Measurements from ENCODE around the gene SCYGR3. TPM values are rescaled to one million over a fixed set of nuclear protein-coding genes. Genes with fewer than 3 reads are reported as not detected.

Gene SCYGR3
- not detected for total RNA-seq

- WGBS, 10 experiments = 100% methylated on average over 1 of the region's 4 CpGs; no CpG with 5 or more reads in 7 of the 10 experiments
- in situ Hi-C loops (cut with MboI; ENCODE audit: low pct_unique_long_range_greater_than_20kb in 2 of 9, low sequenced_read_pairs in 9 of 9, unreplicated experiment in 9 of 9) = no loop called here
Observed at GRCh38 chr2:227614740-227615139, at the start of gene SCYGR3. SCYGR3 (minus strand) TSS chr2:227614840; CDS start chr2:227614840, 0 bp downstream.

GRCh38 chr2:227661827-227662226 is 47.2 kb upstream of the SCYGR3 start:
- WGBS, 10 experiments = 0 to 100% (median 68%) methylated on average over 2 to 3 of the region's 3 CpGs; no CpG with 5 or more reads in 2 of the 10 experiments

More at GRCh38 chr2:227614740-227615139, at the start of gene SCYGR3:
- Histone ChIP-seq H3K27ac (no peak within 1 kb of the TSS), H3K4me1 (replicated peaks in 1 of 2) (peaks cover 0 to 2% of the 10 kb centered on the region in 2 donors), H3K4me3 (no peak within 1 kb of the TSS)
- ATAC-seq (replicated peaks in 6 of 8) = no peak

GRCh38 chr2:227661025-227661649 is 46.5 kb upstream of the SCYGR3 start:
- WGBS, 10 experiments = 0 to 80% (median 17%) methylated on average over 1 to 7 of the region's 7 CpGs; no CpG with 5 or more reads in 2 of the 10 experiments
- Histone ChIP-seq H3K27ac (no peak overlapping the region), H3K4me1 (replicated peaks in 1 of 2) (peaks cover 10 to 11% of the 10 kb centered on the region in 2 donors), H3K4me3 (no peak overlapping the region)
- ATAC-seq (replicated peaks in 6 of 8) = peak in 5 of 8 experiments; percentile 81 to 93 (median 83)
- in situ Hi-C loops (cut with MboI; ENCODE audit: low pct_unique_long_range_greater_than_20kb in 2 of 9, low sequenced_read_pairs in 9 of 9, unreplicated experiment in 9 of 9) = loop anchor here in 4 of 9 experiments (5.0 to 25.0 kb wide), 4 partner anchors 101 to 201 kb away; partner anchors contain the start of gene DAW1 (in 1 of the 4)

More at GRCh38 chr2:227661827-227662226, 47.2 kb upstream of the SCYGR3 start:
- Histone ChIP-seq H3K27ac (no peak overlapping the region), H3K4me1 (replicated peaks in 1 of 2) (peaks cover 10 to 11% of the 10 kb centered on the region in 2 donors), H3K4me3 (no peak overlapping the region)
- in situ Hi-C loops (cut with MboI; ENCODE audit: low pct_unique_long_range_greater_than_20kb in 2 of 9, low sequenced_read_pairs in 9 of 9, unreplicated experiment in 9 of 9) = loop anchor here in 4 of 9 experiments (5.0 to 25.0 kb wide), 4 partner anchors 100 to 200 kb away; partner anchors contain the start of gene DAW1 (in 1 of the 4)
- ATAC-seq (replicated peaks in 6 of 8) = no peak

- Histone ChIP-seq H3K27ac (no peak overlapping the region), H3K4me1 (replicated peaks in 1 of 2) (peaks cover 10 to 19% of the 10 kb centered on the region in 2 donors), H3K4me3 (no peak overlapping the region)
- ATAC-seq (replicated peaks in 6 of 8) = no peak
- in situ Hi-C loops (cut with MboI; ENCODE audit: low pct_unique_long_range_greater_than_20kb in 2 of 9, low sequenced_read_pairs in 9 of 9, unreplicated experiment in 9 of 9) = loop anchor here in 3 of 9 experiments (10.0 to 25.0 kb wide), 3 partner anchors 105 to 253 kb away; partner anchors contain the start of gene DAW1 (in 1 of the 3)
- WGBS, 10 experiments = 44 to 100% (median 88%) methylated on average over 1 to 7 of the region's 8 CpGs
Observed at GRCh38 chr2:227657199-227657845, 42.7 kb upstream of the SCYGR3 start.

- 0 to 83% (median 60%) methylated on average over 1 of the region's 1 CpG; no CpG with 5 or more reads in 3 of the 10 experiments for WGBS, 10 experiments
- in situ Hi-C loops (cut with MboI; ENCODE audit: low pct_unique_long_range_greater_than_20kb in 2 of 9, low sequenced_read_pairs in 9 of 9, unreplicated experiment in 9 of 9) = loop anchor here in 3 of 9 experiments (10.0 to 25.0 kb wide), 3 partner anchors 107 to 251 kb away; partner anchors contain the start of gene DAW1 (in 1 of the 3)
- H3K4me1 ChIP-seq (replicated peaks in 1 of 2) = peaks cover 0 to 8% of the 10 kb centered on the region in 2 donors
- no peak overlapping the region for H3K27ac ChIP-seq
- peak in 4 of 8 experiments; percentile 64 to 84 (median 75) for ATAC-seq (replicated peaks in 6 of 8)
- no peak overlapping the region for H3K4me3 ChIP-seq
Observed at GRCh38 chr2:227655454-227655853, 40.8 kb upstream of the SCYGR3 start.

- no peak for ATAC-seq (replicated peaks in 6 of 8)
- WGBS, 10 experiments = 0 to 100% (median 60%) methylated on average over 1 of the region's 1 CpG; no CpG with 5 or more reads in 5 of the 10 experiments
- Histone ChIP-seq H3K27ac (no peak overlapping the region), H3K4me1 (replicated peaks in 1 of 2) (peaks cover 0 to 8% of the 10 kb centered on the region in 2 donors), H3K4me3 (no peak overlapping the region)
- in situ Hi-C loops (cut with MboI; ENCODE audit: low pct_unique_long_range_greater_than_20kb in 2 of 9, low sequenced_read_pairs in 9 of 9, unreplicated experiment in 9 of 9) = loop anchor here in 3 of 9 experiments (10.0 to 25.0 kb wide), 3 partner anchors 108 to 250 kb away; partner anchors contain the start of gene DAW1 (in 1 of the 3)
Observed at GRCh38 chr2:227654426-227654825, 39.8 kb upstream of the SCYGR3 start.

- ATAC-seq (replicated peaks in 6 of 8) = peak in 3 of 8 experiments; percentile 49 to 78 (median 53)
- in situ Hi-C loops (cut with MboI; ENCODE audit: low pct_unique_long_range_greater_than_20kb in 2 of 9, low sequenced_read_pairs in 9 of 9, unreplicated experiment in 9 of 9) = loop anchor here in 3 of 9 experiments (10.0 to 25.0 kb wide), 3 partner anchors 109 to 249 kb away; partner anchors contain the start of gene DAW1 (in 1 of the 3)
- WGBS, 10 experiments = 0 to 92% (median 59%) methylated on average over 1 to 4 of the region's 4 CpGs
Observed at GRCh38 chr2:227653419-227653818, 38.8 kb upstream of the SCYGR3 start.

GRCh38 chr2:227643990-227644551 is 29.4 kb upstream of the SCYGR3 start:
- Histone ChIP-seq H3K4me3 (no peak overlapping the region), H3K27ac (no peak overlapping the region), H3K4me1 (replicated peaks in 1 of 2) (no peaks in the 10 kb centered on the region)
- in situ Hi-C loops (cut with MboI; ENCODE audit: low pct_unique_long_range_greater_than_20kb in 2 of 9, low sequenced_read_pairs in 9 of 9, unreplicated experiment in 9 of 9) = no loop called here
- WGBS, 10 experiments = 21 to 100% (median 83%) methylated on average over 1 to 4 of the region's 5 CpGs; no CpG with 5 or more reads in 3 of the 10 experiments
- ATAC-seq (replicated peaks in 6 of 8) = no peak

More at GRCh38 chr2:227653419-227653818, 38.8 kb upstream of the SCYGR3 start:
- H3K27ac ChIP-seq = no peak overlapping the region
- H3K4me3 ChIP-seq = no peak overlapping the region
- H3K4me1 ChIP-seq (replicated peaks in 1 of 2) = peaks cover 0 to 8% of the 10 kb centered on the region in 2 donors

GRCh38 chr2:227642656-227643055 is 28.0 kb upstream of the SCYGR3 start:
- in situ Hi-C loops (cut with MboI; ENCODE audit: low pct_unique_long_range_greater_than_20kb in 2 of 9, low sequenced_read_pairs in 9 of 9, unreplicated experiment in 9 of 9) = no loop called here
- no peaks in the 10 kb centered on the region for H3K4me1 ChIP-seq (replicated peaks in 1 of 2)
- WGBS, 10 experiments = 0 to 62% (median 24%) methylated on average over 1 to 2 of the region's 2 CpGs; no CpG with 5 or more reads in 2 of the 10 experiments
- H3K27ac ChIP-seq = no peak overlapping the region
- no peak for ATAC-seq (replicated peaks in 6 of 8)
- no peak overlapping the region for H3K4me3 ChIP-seq

- 17 to 100% (median 82%) methylated on average over 1 to 3 of the region's 3 CpGs for WGBS, 10 experiments
- Histone ChIP-seq H3K4me1 (replicated peaks in 1 of 2) (no peaks in the 10 kb centered on the region), H3K4me3 (no peak overlapping the region), H3K27ac (no peak overlapping the region)
- in situ Hi-C loops (cut with MboI; ENCODE audit: low pct_unique_long_range_greater_than_20kb in 2 of 9, low sequenced_read_pairs in 9 of 9, unreplicated experiment in 9 of 9) = no loop called here
- ATAC-seq (replicated peaks in 6 of 8) = no peak
Observed at GRCh38 chr2:227634201-227634600, 19.6 kb upstream of the SCYGR3 start.

- 24 to 94% (median 83%) methylated on average over 1 to 6 of the region's 6 CpGs for WGBS, 10 experiments
- ATAC-seq (replicated peaks in 6 of 8) = no peak
- no peak overlapping the region for H3K27ac ChIP-seq
- in situ Hi-C loops (cut with MboI; ENCODE audit: low pct_unique_long_range_greater_than_20kb in 2 of 9, low sequenced_read_pairs in 9 of 9, unreplicated experiment in 9 of 9) = no loop called here
- H3K4me1 ChIP-seq (replicated peaks in 1 of 2) = no peaks in the 10 kb centered on the region
- no peak overlapping the region for H3K4me3 ChIP-seq
Observed at GRCh38 chr2:227632827-227633226, 18.2 kb upstream of the SCYGR3 start.

- H3K4me1 ChIP-seq (replicated peaks in 1 of 2) = peaks cover 0 to 2% of the 10 kb centered on the region in 2 donors
- no peak overlapping the region for H3K4me3 ChIP-seq
- 30 to 100% (median 94%) methylated on average over 1 to 3 of the region's 3 CpGs for WGBS, 10 experiments
- no peak for ATAC-seq (replicated peaks in 6 of 8)
- in situ Hi-C loops (cut with MboI; ENCODE audit: low pct_unique_long_range_greater_than_20kb in 2 of 9, low sequenced_read_pairs in 9 of 9, unreplicated experiment in 9 of 9) = no loop called here
- H3K27ac ChIP-seq = no peak overlapping the region
Observed at GRCh38 chr2:227630322-227630721, 15.7 kb upstream of the SCYGR3 start.

All from motor neuron (in vitro differentiated cells).